Aorta (tissue), 5 donors: ENCODE data around the gene SKAP2. TPM values are rescaled to one million over a fixed set of nuclear protein-coding genes. Genes with fewer than 3 reads are reported as not detected.

Experiments used
- ATAC-seq: fragments of 200-7000 bp; cut with Tn5 transposase; one replicate; pipeline ENCODE4 v1.9.1; 2022; ENCODE audit warnings: moderate library complexity; ENCODE audit not compliant: low FRiP score
- DNase-seq, 2 donors: peaks; one replicate each; pipeline ENCODE4 v3.0.0-alpha.2; 2020
- H3K27ac ChIP-seq, 2 donors: one replicate each; pipeline ENCODE4 v1.5.1; 2013; ENCODE audit warnings: low read length in 2 of 2, mild to moderate bottlenecking in 2 of 2, moderate library complexity in 2 of 2, control low read depth in 1 of 2, inconsistent platforms in 1 of 2, low read depth in 1 of 2
- H3K27me3 ChIP-seq, 2 donors: one replicate each; pipeline ENCODE4 v1.6.1; 2013; ENCODE audit warnings: control low read depth in 1 of 2, low read length in 1 of 2, mild to moderate bottlenecking in 1 of 2, moderate library complexity in 1 of 2; ENCODE audit not compliant: insufficient read depth in 2 of 2, control insufficient read depth in 1 of 2
- H3K36me3 ChIP-seq, 2 donors: one replicate each; pipeline ENCODE4 v1.6.1; 2013; ENCODE audit warnings: control low read depth in 1 of 2, low read length in 1 of 2, mild to moderate bottlenecking in 1 of 2; ENCODE audit not compliant: insufficient read depth in 2 of 2, control insufficient read depth in 1 of 2
- H3K4me1 ChIP-seq, 2 donors: one replicate each; pipeline ENCODE4 v1.6.1; 2013; ENCODE audit warnings: low read length in 2 of 2, control low read depth in 1 of 2, mild to moderate bottlenecking in 1 of 2, moderate library complexity in 1 of 2; ENCODE audit not compliant: insufficient read depth in 2 of 2, control insufficient read depth in 1 of 2
- H3K4me3 ChIP-seq, 2 donors: one replicate each; pipeline ENCODE4 v1.5.1; 2013; ENCODE audit warnings: low read length in 2 of 2, control low read depth in 1 of 2, mild to moderate bottlenecking in 1 of 2
- H3K9me3 ChIP-seq: one replicate; pipeline ENCODE4 v1.6.1; 2013; ENCODE audit warnings: mild to moderate bottlenecking, low read length; ENCODE audit not compliant: control insufficient read depth
- WGBS, 2 donors: extraction: QIAGEN DNeasy Blood & Tissue Kit; methylation state at CpG; one replicate each; pipeline ENCODE4 v1.1.7; 2013; 5-methylcytosine and 5-hydroxymethylcytosine counted together
- intact Hi-C, 2 donors: fragments of 100-400 bp; cut with DNase I; formaldehyde crosslinking; loops; one replicate each; pipeline versions ENCODE4 v1.14.2 to v1.15.0; 2022
- polyA plus RNA-seq, 2 donors: library from polyadenylated mRNA; stranded (reverse); fragments of 200-250 nt; gene quantifications; one replicate each; pipeline ENCODE4 v1.2.3, GENCODE V29; 2013
- total RNA-seq, 2 donors: library from RNA; stranded (reverse); fragmentation: NEBNext Ultra II Directional; extraction: Animal tissue kit (Norgen Biotek cat#: 25700); gene quantifications; one replicate each; pipeline ENCODE4 v1.2.1, GENCODE V29; 2021
- donor health status: healthy with polysubstance abuse.
- donor health status: Bipolar disorder and iron deficiency.
- donor health status: DM: no; HTN: no; CAD: no.
- donor health status: DM: no; HTN: no; CAD: no.
- donor health status: DM: yes; HTN: yes; CAD: no.

The SKAP2 gene
- total and polyA plus RNA-seq, 4 donors = 11.4 to 48.5 (median 27.9) TPM

GRCh38 chr7:26759108-26759507, 105.3 kb downstream of the SKAP2 start:
- H3K27ac ChIP-seq = no peak overlapping the region
- no peaks in the 10 kb centered on the region for H3K4me1 ChIP-seq
- ATAC-seq (no peak), DNase-seq (no peak)
- H3K9me3 ChIP-seq = no peaks in the 10 kb centered on the region
- intact Hi-C loops = no loop called here
- peaks cover 0 to 1% of the 10 kb centered on the region in 2 donors for H3K27me3 ChIP-seq
- 98 to 99% methylated on average over 2 of the region's 2 CpGs for WGBS, 2 donors
- no peaks in the 10 kb centered on the region for H3K36me3 ChIP-seq
- H3K4me3 ChIP-seq = no peak overlapping the region

- no peaks in the 10 kb centered on the region for H3K27me3 ChIP-seq
- ATAC-seq = no peak
- no peaks in the 10 kb centered on the region for H3K4me1 ChIP-seq
- intact Hi-C loops = no loop called here
- H3K27ac ChIP-seq = no peak overlapping the region
- no peaks in the 10 kb centered on the region for H3K9me3 ChIP-seq
- no peak for DNase-seq
- 50 to 62% methylated on average over 2 of the region's 2 CpGs for WGBS, 2 donors
- no peak overlapping the region for H3K4me3 ChIP-seq
- no peaks in the 10 kb centered on the region for H3K36me3 ChIP-seq
Observed at GRCh38 chr7:26743205-26743604, 121.2 kb downstream of the SKAP2 start.

GRCh38 chr7:26735976-26736600, 128.3 kb downstream of the SKAP2 start:
- 66 to 74% methylated on average over 2 of the region's 2 CpGs for WGBS, 2 donors
- H3K9me3 ChIP-seq = no peaks in the 10 kb centered on the region
- no peaks in the 10 kb centered on the region for H3K4me1 ChIP-seq
- intact Hi-C loops = no loop called here
- no peak overlapping the region for H3K4me3 ChIP-seq
- ATAC-seq (no peak), DNase-seq (no peak)
- no peaks in the 10 kb centered on the region for H3K36me3 ChIP-seq
- H3K27ac ChIP-seq = no peak overlapping the region
- H3K27me3 ChIP-seq = no peaks in the 10 kb centered on the region

- Histone ChIP-seq H3K4me3 (no peak overlapping the region), H3K27me3 (no peaks in the 10 kb centered on the region), H3K9me3 (no peaks in the 10 kb centered on the region), H3K4me1 (no peaks in the 10 kb centered on the region), H3K27ac (no peak overlapping the region), H3K36me3 (no peaks in the 10 kb centered on the region)
- intact Hi-C loops = no loop called here
- DNase-seq (no peak), ATAC-seq (no peak)
- 85 to 89% methylated on average over 2 of the region's 2 CpGs for WGBS, 2 donors
Observed at GRCh38 chr7:26729150-26729775, 135.1 kb downstream of the SKAP2 start.

- no peaks in the 10 kb centered on the region for H3K4me1 ChIP-seq
- DNase-seq (no peak), ATAC-seq (no peak)
- no peaks in the 10 kb centered on the region for H3K27me3 ChIP-seq
- no peak overlapping the region for H3K27ac ChIP-seq
- H3K4me3 ChIP-seq = no peak overlapping the region
- H3K9me3 ChIP-seq = no peaks in the 10 kb centered on the region
- 45 to 51% methylated on average over 1 of the region's 1 CpG for WGBS, 2 donors
- no peaks in the 10 kb centered on the region for H3K36me3 ChIP-seq
- intact Hi-C loops = no loop called here
Observed at GRCh38 chr7:26726051-26726450, 138.3 kb downstream of the SKAP2 start.

- intact Hi-C loops = no loop called here
- Histone ChIP-seq H3K27me3 (no peaks in the 10 kb centered on the region), H3K9me3 (no peaks in the 10 kb centered on the region), H3K36me3 (no peaks in the 10 kb centered on the region), H3K4me3 (no peak overlapping the region), H3K27ac (no peak overlapping the region), H3K4me1 (no peaks in the 10 kb centered on the region)
- WGBS, 2 donors = 42 to 56% methylated on average over 2 of the region's 2 CpGs
- ATAC-seq = no peak
- no peak for DNase-seq
Observed at GRCh38 chr7:26724795-26725194, 139.6 kb downstream of the SKAP2 start.

- Histone ChIP-seq H3K4me3 (no peak overlapping the region), H3K27ac (no peak overlapping the region), H3K4me1 (no peaks in the 10 kb centered on the region), H3K9me3 (no peaks in the 10 kb centered on the region), H3K36me3 (no peaks in the 10 kb centered on the region), H3K27me3 (no peaks in the 10 kb centered on the region)
- ATAC-seq (no peak), DNase-seq (no peak)
- intact Hi-C loops = no loop called here
- 60 to 63% methylated on average over 5 of the region's 5 CpGs for WGBS, 2 donors
Observed at GRCh38 chr7:26723129-26723528, 141.3 kb downstream of the SKAP2 start.

GRCh38 chr7:26721450-26721849, 142.9 kb downstream of the SKAP2 start:
- Histone ChIP-seq H3K27me3 (no peaks in the 10 kb centered on the region), H3K27ac (no peak overlapping the region), H3K36me3 (no peaks in the 10 kb centered on the region), H3K4me1 (no peaks in the 10 kb centered on the region), H3K4me3 (no peak overlapping the region), H3K9me3 (peaks cover 1% of the 10 kb centered on the region)
- intact Hi-C loops = no loop called here
- ATAC-seq = no peak
- no peak for DNase-seq

GRCh38 chr7:26718063-26718462, 146.3 kb downstream of the SKAP2 start:
- intact Hi-C loops = no loop called here
- WGBS, 2 donors = 89 to 94% methylated on average over 1 of the region's 1 CpG
- Histone ChIP-seq H3K27ac (no peak overlapping the region), H3K27me3 (no peaks in the 10 kb centered on the region), H3K9me3 (peaks cover 1% of the 10 kb centered on the region), H3K4me1 (no peaks in the 10 kb centered on the region), H3K4me3 (no peak overlapping the region), H3K36me3 (no peaks in the 10 kb centered on the region)
- DNase-seq = no peak
- ATAC-seq = no peak
